ENCODE measurements around the gene CALM3.

CALM3 gene

GRCh38 chr19:46599716-46600373 lies 1.3 kb upstream of the CALM3 start:
- FAIRE-seq (no peak), DNase-seq (ENCODE audit: low spot score) (no peak)

- DNase-seq (ENCODE audit: low spot score) (peak; percentile 78), FAIRE-seq (no peak)
Measured at GRCh38 chr19:46600384-46601317, 479 bp upstream of the CALM3 start.

DNA sequence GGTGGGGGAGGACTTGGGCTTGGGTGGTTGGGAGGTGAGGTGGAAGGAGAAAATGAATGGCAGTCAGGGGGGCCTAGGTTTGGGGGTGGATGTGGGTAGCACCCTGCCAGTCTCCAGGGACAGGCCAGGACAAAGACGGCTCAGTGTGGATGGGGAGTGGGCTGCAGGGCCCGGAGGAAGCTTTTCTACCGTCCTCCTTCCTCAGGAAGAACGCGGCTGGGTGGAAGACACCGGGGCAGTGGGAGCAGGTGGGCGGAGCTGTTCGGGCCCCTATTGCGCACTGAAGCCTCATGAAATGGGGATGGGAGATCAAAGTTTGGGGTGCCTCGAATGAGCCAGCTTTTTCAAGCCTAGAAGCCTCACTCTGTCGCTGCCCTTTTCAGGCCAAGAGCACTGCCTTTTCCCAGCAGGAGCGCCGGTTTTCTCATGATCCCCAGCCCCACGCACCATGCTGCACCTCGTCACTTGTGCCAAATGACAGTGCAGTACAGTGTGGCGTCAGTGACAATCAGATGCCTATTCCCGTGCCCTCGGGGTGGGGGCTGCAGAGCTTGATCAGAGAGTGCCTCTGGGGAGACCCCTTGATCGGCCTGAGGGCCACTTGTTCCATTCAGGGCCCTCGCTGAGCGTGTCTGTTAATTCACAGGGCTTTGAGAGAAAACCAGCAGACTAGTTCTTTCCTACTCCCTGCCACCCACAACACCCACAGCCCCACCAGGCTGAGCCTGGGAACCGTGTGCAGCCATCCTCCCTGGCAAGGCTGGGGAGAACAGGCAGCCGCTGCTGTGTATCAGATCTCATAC lies 1.5 kb downstream of the CALM3 start:
- no peak for FAIRE-seq
- DNase-seq (ENCODE audit: low spot score), result no peak

- peak; percentile 23 for DNase-seq (ENCODE audit: low spot score)
- no peak for FAIRE-seq
Measured at GRCh38 chr19:46603195-46603637, 2.1 kb downstream of the CALM3 start.

DNA sequence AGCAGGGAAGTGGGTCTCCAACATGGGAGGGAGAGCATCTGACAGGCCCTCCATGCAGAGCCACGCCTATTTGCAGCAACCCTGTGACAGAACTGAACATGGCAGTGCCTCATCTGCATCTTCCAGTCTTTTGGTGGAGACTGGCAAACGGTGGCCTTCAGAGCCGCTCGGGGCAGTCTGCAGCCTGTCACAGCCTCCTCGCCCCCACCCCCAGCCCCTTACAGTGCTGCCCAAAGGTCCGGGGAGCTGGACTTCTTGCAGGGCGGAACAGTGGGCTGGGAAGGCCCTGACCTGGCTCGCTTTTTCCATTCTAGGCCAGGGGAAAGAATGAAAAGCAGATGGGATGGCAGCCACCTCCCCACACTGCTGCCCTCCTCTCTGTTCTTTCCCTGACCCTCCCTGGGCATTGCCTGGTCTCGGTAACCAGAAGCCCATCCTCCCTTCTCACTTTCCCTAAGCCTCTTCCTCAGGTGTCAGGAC lies 2.7 kb downstream of the CALM3 start:
- FAIRE-seq (no peak), DNase-seq (ENCODE audit: low spot score) (no peak)

DNA sequence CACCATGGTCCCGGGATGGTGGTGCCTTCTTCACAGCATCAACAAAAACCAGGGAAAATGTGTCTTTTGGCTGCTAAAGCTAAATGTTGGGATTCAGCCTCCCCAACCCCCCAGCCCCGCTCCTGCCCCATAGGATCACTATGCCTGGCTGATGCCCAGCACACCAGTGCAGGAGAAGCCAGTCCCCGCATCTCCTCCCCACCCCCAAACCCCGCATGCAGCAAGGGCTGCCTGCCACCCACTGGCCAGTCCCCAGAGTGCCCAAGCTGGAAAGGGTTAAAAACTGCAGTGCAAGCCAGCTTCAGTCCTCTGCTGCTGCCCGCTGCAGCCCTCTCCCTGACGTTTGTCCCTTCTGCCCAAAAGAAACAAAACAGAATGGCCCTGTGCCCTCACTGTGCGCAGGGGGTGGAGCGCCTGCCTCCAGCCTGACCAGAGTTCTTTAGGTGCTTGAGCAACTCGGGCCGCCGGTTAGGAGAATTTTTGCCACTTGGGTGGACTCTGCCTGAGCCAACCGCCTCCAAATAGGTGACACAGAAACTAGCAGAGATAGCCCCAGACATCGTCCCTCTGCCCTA lies 3.7 kb downstream of the CALM3 start:
- FAIRE-seq (no peak), DNase-seq (ENCODE audit: low spot score) (no peak)

DNA sequence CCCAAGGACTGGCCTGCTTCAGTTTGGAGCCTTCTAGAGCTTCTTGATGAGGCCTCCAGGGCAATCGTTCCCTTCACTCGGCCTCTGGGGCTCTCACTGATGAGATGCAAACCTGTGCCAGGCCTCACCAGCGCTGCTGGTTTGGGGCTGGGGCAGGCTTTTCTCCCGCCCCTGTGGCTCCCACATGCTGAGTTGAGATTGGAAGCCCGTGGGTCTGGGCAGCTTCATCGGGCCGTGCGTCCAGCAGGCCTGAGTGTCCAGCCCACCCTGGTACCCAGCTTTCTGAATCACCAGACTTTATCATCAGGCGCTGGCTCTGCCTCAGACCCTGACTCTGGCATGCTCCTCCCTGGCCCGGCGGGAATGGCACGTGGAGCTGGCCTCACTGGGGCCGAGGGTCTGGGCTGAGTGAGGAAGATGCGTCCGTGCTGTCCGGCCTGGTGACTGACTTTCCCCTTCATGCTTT lies 4.3 kb downstream of the CALM3 start:
- FAIRE-seq (no peak), DNase-seq (ENCODE audit: low spot score) (no peak)

DNA sequence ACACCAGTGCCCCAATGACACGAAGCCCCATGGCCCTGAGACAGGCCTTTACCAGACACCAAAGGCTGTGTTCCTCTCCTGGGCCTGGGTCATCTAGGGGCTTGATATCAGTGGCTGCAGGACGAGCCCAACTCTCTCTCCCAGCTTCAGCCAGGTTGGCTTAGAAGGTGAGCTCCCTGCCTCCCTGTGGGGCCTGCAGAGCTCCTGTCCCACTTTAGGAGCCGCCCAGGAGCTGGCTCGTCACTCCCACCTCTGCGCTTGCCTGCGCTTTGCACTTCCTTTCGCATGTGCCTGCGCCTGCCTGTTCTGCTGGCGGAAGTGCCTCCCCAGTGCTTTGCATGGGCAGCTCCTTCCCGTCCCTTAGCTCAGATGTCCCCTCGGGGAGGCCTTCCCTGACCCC lies 4.9 kb downstream of the CALM3 start:
- DNase-seq (ENCODE audit: low spot score), result no peak

GRCh38 chr19:46606681-46607447 lies 5.7 kb downstream of the CALM3 start:
- no peak for DNase-seq (ENCODE audit: low spot score)

More for the DNA sequence above, 4.9 kb downstream of the CALM3 start:
- no peak for FAIRE-seq

DNA sequence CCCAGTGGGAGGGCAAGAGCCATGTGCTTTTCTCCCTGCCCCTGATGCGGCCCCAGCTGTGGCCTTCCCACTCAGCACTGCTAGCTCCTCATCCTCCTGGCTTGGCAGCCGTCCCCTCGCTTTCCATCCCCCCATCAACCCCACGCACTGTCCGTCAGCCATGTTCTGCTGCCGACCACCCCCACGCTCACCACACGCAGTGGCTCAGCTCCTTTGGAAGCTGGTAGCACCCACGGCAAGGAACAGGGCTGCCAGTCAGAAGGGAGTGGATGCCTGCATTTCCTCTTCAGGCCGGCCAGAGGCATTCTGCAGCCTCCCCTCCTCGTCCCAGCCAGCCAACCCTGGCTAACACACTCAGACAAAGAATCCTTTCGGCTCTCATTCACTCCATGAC lies 6.3 kb downstream of the CALM3 start:
- DNase-seq (ENCODE audit: low spot score), result no peak
- FAIRE-seq, result no peak

More at GRCh38 chr19:46606681-46607447, 5.7 kb downstream of the CALM3 start:
- no peak for FAIRE-seq

- no peak for FAIRE-seq
Measured at GRCh38 chr19:46608178-46608577, 7.0 kb downstream of the CALM3 start.

DNA sequence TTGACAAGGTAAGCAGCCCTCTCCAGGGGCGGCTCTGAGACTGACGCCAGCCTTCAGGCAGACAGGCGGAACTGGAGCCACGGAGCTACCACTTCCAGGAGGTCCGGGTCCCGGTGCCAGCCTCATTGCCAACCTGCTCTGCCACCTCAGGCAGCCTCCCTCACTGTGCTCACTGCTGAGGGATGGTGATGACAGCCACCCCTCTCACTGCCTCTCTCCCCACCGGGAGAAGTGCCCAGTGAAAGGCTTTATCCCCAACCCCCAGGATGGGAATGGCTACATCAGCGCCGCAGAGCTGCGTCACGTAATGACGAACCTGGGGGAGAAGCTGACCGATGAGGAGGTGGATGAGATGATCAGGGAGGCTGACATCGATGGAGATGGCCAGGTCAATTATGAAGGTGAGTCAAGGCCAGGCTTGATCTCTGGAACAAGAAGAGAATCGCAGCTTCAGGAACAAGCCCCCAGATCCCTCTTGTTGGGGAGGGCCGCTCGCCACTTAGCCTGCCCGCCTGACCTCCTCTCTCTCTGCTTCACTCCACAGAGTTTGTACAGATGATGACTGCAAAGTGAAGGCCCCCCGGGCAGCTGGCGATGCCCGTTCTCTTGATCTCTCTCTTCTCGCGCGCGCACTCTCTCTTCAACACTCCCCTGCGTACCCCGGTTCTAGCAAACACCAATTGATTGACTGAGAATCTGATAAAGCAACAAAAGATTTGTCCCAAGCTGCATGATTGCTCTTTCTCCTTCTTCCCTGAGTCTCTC lies 7.6 kb downstream of the CALM3 start:
- no peak for DNase-seq (ENCODE audit: low spot score)

More at GRCh38 chr19:46608178-46608577, 7.0 kb downstream of the CALM3 start:
- no peak for DNase-seq (ENCODE audit: low spot score)

DNA sequence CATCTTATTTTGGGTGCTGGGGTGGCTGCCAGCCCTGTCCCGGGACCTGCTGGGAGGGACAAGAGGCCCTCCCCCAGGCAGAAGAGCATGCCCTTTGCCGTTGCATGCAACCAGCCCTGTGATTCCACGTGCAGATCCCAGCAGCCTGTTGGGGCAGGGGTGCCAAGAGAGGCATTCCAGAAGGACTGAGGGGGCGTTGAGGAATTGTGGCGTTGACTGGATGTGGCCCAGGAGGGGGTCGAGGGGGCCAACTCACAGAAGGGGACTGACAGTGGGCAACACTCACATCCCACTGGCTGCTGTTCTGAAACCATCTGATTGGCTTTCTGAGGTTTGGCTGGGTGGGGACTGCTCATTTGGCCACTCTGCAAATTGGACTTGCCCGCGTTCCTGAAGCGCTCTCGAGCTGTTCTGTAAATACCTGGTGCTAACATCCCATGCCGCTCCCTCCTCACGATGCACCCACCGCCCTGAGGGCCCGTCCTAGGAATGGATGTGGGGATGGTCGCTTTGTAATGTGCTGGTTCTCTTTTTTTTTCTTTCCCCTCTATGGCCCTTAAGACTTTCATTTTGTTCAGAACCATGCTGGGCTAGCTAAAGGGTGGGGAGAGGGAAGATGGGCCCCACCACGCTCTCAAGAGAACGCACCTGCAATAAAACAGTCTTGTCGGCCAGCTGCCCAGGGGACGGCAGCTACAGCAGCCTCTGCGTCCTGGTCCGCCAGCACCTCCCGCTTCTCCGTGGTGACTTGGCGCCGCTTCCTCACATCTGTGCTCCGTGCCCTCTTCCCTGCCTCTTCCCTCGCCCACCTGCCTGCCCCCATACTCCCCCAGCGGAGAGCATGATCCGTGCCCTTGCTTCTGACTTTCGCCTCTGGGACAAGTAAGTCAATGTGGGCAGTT lies 8.6 kb downstream of the CALM3 start:
- no peak for DNase-seq (ENCODE audit: low spot score)

More for the DNA sequence above, 7.6 kb downstream of the CALM3 start:
- FAIRE-seq, result no peak

GRCh38 chr19:46610413-46610775 lies 9.3 kb downstream of the CALM3 start:
- FAIRE-seq (no peak), DNase-seq (ENCODE audit: low spot score) (no peak)

More for the DNA sequence above, 8.6 kb downstream of the CALM3 start:
- FAIRE-seq, result no peak

DNA sequence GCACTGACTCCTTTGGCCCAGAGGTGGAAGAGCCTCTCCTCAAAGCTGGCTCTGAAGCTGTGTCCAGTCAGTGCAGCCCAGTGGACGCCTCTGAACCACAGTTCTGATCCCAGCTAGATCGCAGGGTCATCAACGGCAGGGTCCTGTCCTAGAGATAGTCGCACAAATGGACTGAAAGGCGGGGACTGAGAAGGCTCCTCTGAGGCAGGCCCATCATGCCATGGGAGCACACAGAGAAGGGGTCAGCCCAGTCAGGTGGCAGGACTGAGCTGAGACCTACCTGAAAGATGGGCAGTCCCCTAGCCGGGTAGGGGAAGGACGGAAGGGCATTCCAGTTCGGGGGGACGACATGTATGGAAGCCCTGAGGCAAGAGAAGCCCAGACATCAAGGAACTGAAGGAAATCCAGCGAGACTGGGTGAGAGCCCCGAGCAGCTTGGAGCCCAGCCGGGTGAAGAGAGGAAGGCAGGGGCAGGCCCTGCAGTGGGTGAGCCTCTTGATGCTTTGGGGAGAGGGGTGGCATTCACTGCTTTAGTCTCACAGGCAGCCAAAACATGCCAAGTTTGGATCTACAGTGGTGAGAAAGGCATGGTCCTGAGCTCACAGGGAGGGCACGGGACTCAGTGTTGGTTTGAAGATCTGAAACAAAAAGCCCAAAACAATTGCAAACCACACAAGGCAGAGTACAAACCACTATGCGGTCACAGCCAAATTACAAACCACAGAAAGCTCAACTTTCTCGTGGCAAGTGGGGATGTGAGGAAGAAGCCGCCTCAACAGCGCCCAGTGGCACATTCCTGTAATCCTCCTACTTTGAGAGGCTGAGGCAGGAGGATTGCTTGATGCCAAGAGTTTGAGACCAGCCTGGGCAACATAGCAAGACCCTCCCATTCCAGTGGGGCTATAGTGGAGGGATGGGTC lies 10.0 kb downstream of the CALM3 start:
- DNase-seq (ENCODE audit: low spot score) (no peak), FAIRE-seq (no peak)

DNA sequence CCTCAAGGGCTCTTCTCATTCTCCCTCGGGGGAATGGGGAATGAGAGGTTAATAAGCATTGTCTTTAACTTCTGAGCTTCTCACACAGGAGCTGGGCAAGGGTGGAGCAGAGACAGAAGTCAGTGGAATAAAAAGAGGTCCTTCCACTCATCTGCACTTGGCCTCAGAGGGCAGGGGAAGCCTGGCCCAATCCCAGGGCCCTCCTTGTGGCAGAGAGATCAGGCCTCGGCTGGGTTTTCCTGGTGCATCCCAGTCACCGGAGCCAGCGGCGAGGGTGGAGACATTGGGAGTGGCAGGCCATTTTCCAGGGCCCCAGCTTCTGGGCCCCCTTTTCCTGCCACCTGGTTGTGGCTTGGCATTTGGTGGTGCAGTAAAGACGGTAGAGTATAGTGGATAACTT lies 10.6 kb downstream of the CALM3 start:
- DNase-seq (ENCODE audit: low spot score), result no peak
- FAIRE-seq, result no peak

GRCh38 chr19:46613525-46613924 lies 12.4 kb downstream of the CALM3 start:
- DNase-seq (ENCODE audit: low spot score) (no peak), FAIRE-seq (no peak)

Measured in RCC 7860 (cell line).